HCT116 (cell line): Measurements from ENCODE around the gene CMTM6. TPM values are rescaled to one million over a fixed set of nuclear protein-coding genes. Genes with fewer than 3 reads are reported as not detected.

Experiments
- ATAC-seq: fragments of 200-7000 bp; cut with Tn5 transposase; 2 replicates; pipeline ENCODE4 v1.9.1; 2020; ENCODE audit warnings: mild to moderate bottlenecking, moderate library complexity
- BruUV-seq: library from RNA; stranded (reverse); fragments of 400-500 nt; replicated peaks from 2 replicates; lab custom pipeline; 2021; lab: Mats Ljungman, UMichigan
- CTCF ChIA-PET: fragments of 300-600 bp; sonication (Branson Sonifier 250); formaldehyde crosslinking; loops from one replicate; lab custom pipeline; 2021; ENCODE audit warnings: antibody characterized with exemption; lab: Charles Lee
- POLR2A ChIA-PET: fragments of 300-600, 350-600 bp; sonication (Branson Sonifier 250); formaldehyde crosslinking; loops from one replicate; lab custom pipeline; 2021; ENCODE audit warnings: antibody characterized with exemption; lab: Charles Lee
- RAD21 ChIA-PET, 2 experiments: fragments of 300-600 bp; sonication (Branson Sonifier 250); formaldehyde crosslinking; loops; one replicate each; lab custom pipeline; 2023; ENCODE audit warnings: low total read pairs in 2 of 2; ENCODE audit not compliant: uncharacterized antibody in 2 of 2, unreplicated experiment in 2 of 2, low non-redundant PET in 1 of 2; lab: Charles Lee
- DNase-seq: peaks from one replicate; pipeline ENCODE4 v3.0.0-alpha.2; 2010; ENCODE audit warnings: low read depth, low spot score
- H2AFZ ChIP-seq: fragments of 200-600 bp; shearing (Covaris generic), sonication (generic); 2 replicates; pipeline ENCODE4 v1.6.1; 2017; ENCODE audit warnings: low read depth, mixed run types, mixed read lengths, antibody characterized with exemption, low read length; ENCODE audit not compliant: poor library complexity, severe bottlenecking
- H3K27ac ChIP-seq: 2 replicates; pipeline ENCODE4 v1.5.1; 2012; ENCODE audit warnings: low read depth, low read length
- H3K27me3 ChIP-seq: fragments of 200-600 bp; sonication (generic); 2 replicates; pipeline ENCODE4 v1.6.1; 2016; ENCODE audit warnings: mixed run types, low read length, mixed read lengths; ENCODE audit not compliant: insufficient read depth
- H3K36me3 ChIP-seq, 2 experiments: fragments of 200-500 bp in 1 of 2; fragments of 200-600 bp in 1 of 2; sonication (Bioruptor generic) in 1 of 2; sonication (generic) in 1 of 2; 2 replicates each; pipeline versions ENCODE4 v1.5.1 to v1.6.1; 2014 to 2016; ENCODE audit warnings: low read length in 2 of 2, inconsistent platforms in 1 of 2, mixed read lengths in 1 of 2, mixed run types in 1 of 2; ENCODE audit not compliant: insufficient read depth in 2 of 2, control insufficient read depth in 1 of 2
- H3K4me1 ChIP-seq, 2 experiments: fragments of 200-600 bp in 1 of 2; sonication (generic) in 1 of 2; 2 replicates each; pipeline versions ENCODE4 v1.5.1 to v1.6.1; 2012 to 2017; ENCODE audit warnings: low read length in 2 of 2, inconsistent platforms in 1 of 2, mild to moderate bottlenecking in 1 of 2, mixed read lengths in 1 of 2, mixed run types in 1 of 2, moderate library complexity in 1 of 2; ENCODE audit not compliant: insufficient read depth in 2 of 2, control insufficient read depth in 1 of 2
- H3K4me2 ChIP-seq: fragments of 200-600 bp; sonication (generic); 2 replicates; pipeline ENCODE4 v1.6.1; 2017; ENCODE audit warnings: mixed run types, low read length, mixed read lengths
- H3K4me3 ChIP-seq, 2 experiments: fragments of 200-600 bp in 1 of 2; sonication (generic) in 1 of 2; replicated peaks in 1 of 2; 2 replicates each; pipeline ENCODE4 v1.5.1; 2011 to 2016; ENCODE audit warnings: low read length in 2 of 2, control low read depth in 1 of 2, low read depth in 1 of 2, mild to moderate bottlenecking in 1 of 2, mixed read lengths in 1 of 2, mixed run types in 1 of 2
- H3K79me2 ChIP-seq: fragments of 200-600 bp; sonication (generic); 2 replicates; pipeline ENCODE4 v1.6.1; 2017; ENCODE audit warnings: mild to moderate bottlenecking, mixed run types, low read length, moderate library complexity, mixed read lengths; ENCODE audit not compliant: insufficient read depth
- H3K9ac ChIP-seq: fragments of 200-600 bp; sonication (generic); 2 replicates; pipeline ENCODE4 v1.6.1; 2016; ENCODE audit warnings: low read length, mixed read lengths
- H3K9me2 ChIP-seq: fragments of 200-600 bp; sonication (generic), shearing (Covaris generic); 2 replicates; pipeline ENCODE4 v1.6.1; 2017; ENCODE audit warnings: mixed run types, mild to moderate bottlenecking, moderate library complexity; ENCODE audit not compliant: insufficient read depth
- H3K9me3 ChIP-seq, 2 experiments: fragments of 200-500 bp in 1 of 2; fragments of 200-600 bp in 1 of 2; sonication (Bioruptor generic) in 1 of 2; sonication (generic) in 1 of 2; 2 replicates each; pipeline ENCODE4 v1.6.1; 2014 to 2017; ENCODE audit warnings: low read length in 2 of 2, mixed read lengths in 2 of 2, inconsistent platforms in 1 of 2, low read depth in 1 of 2, mild to moderate bottlenecking in 1 of 2, mixed run types in 1 of 2, moderate library complexity in 1 of 2; ENCODE audit not compliant: control insufficient read depth in 1 of 2, insufficient read depth in 1 of 2
- H4K20me1 ChIP-seq: fragments of 200-600 bp; sonication (generic), shearing (Covaris generic); 2 replicates; pipeline ENCODE4 v1.6.1; 2017; ENCODE audit warnings: mixed run types, mild to moderate bottlenecking, moderate library complexity; ENCODE audit not compliant: insufficient read depth
- CBX3 ChIP-seq: IDR thresholded peaks from 2 replicates; pipeline ENCODE4 v1.6.1; 2012; ENCODE audit warnings: low read depth
- CEBPB ChIP-seq: IDR thresholded peaks from 2 replicates; pipeline ENCODE4 v1.6.1; 2012; ENCODE audit warnings: low read depth
- EGR1 ChIP-seq: IDR thresholded peaks from 2 replicates; pipeline ENCODE4 v1.6.1; 2012; ENCODE audit warnings: low read depth
- ELF1 ChIP-seq: IDR thresholded peaks from 2 replicates; pipeline ENCODE4 v1.6.1; 2012; ENCODE audit warnings: low read depth, borderline replicate concordance
- EZH2phosphoT487 ChIP-seq: fragments of 200-600 bp; IDR thresholded peaks from 2 replicates; pipeline ENCODE4 v1.6.1; 2018; ENCODE audit warnings: antibody characterized with exemption, borderline replicate concordance
- FOSL1 ChIP-seq: IDR thresholded peaks from 2 replicates; pipeline ENCODE4 v1.6.1; 2012; ENCODE audit warnings: low read depth
- POLR2A ChIP-seq: IDR thresholded peaks from 2 replicates; pipeline ENCODE4 v1.7.0; 2011; ENCODE audit warnings: borderline replicate concordance; ENCODE audit not compliant: insufficient read depth, insufficient read length; ENCODE audit errors: extremely low read depth
- RAD21 ChIP-seq: IDR thresholded peaks from 2 replicates; pipeline ENCODE4 v1.6.1; 2012; ENCODE audit warnings: low read depth, mild to moderate bottlenecking
- SIN3A ChIP-seq: IDR thresholded peaks from 2 replicates; pipeline ENCODE4 v1.6.1; 2012; ENCODE audit warnings: low read depth
- SP1 ChIP-seq: IDR thresholded peaks from 2 replicates; pipeline ENCODE4 v1.6.1; 2012; ENCODE audit warnings: low read depth
- SRF ChIP-seq: IDR thresholded peaks from 2 replicates; pipeline ENCODE4 v1.6.1; 2012; ENCODE audit warnings: low read depth
- TCF7L2 ChIP-seq: IDR thresholded peaks from 2 replicates; pipeline ENCODE4 v1.7.0; 2011; ENCODE audit warnings: borderline replicate concordance, inconsistent platforms; ENCODE audit not compliant: insufficient read depth, insufficient read length; ENCODE audit errors: extremely low read depth
- YY1 ChIP-seq: IDR thresholded peaks from 2 replicates; pipeline ENCODE4 v1.6.1; 2011; ENCODE audit warnings: low read length, low read depth, moderate library complexity, mild to moderate bottlenecking; ENCODE audit not compliant: insufficient replicate concordance; ENCODE audit errors: extremely low read depth
- intact Hi-C: fragments of 100-400 bp; cut with micrococcal nuclease; formaldehyde crosslinking; loops from 2 replicates; pipeline ENCODE4 v1.10.0; 2022
- total RNA-seq: library from RNA; stranded (reverse); gene quantifications from one replicate; pipeline ENCODE4 v1.2.1, GENCODE V29; 2021; ENCODE audit not compliant: unreplicated experiment
- TF ChIP-seq, protein P1 (sequence below): IDR thresholded peaks from 2 replicates; pipeline ENCODE4 v1.6.1; 2011; ENCODE audit warnings: mild to moderate bottlenecking, low read length, moderate library complexity; ENCODE audit not compliant: insufficient replicate concordance; ENCODE audit errors: extremely low read depth
- TF ChIP-seq, protein P2 (sequence below), 3 experiments: fragments of 200-600 bp in 1 of 3; sonication (generic) in 1 of 3; IDR thresholded peaks in 2 of 3; conservative IDR thresholded peaks in 1 of 3; 2 replicates each; pipeline ENCODE4 v1.5.1; 2012 to 2017; ENCODE audit warnings: low read depth in 2 of 3, low read length in 2 of 3, antibody characterized with exemption in 1 of 3, borderline replicate concordance in 1 of 3, control low read depth in 1 of 3, mild to moderate bottlenecking in 1 of 3, mixed read lengths in 1 of 3, mixed run types in 1 of 3, moderate library complexity in 1 of 3; ENCODE audit not compliant: insufficient read depth in 1 of 3
- TF ChIP-seq, protein P3 (sequence below): IDR thresholded peaks from 2 replicates; pipeline ENCODE4 v1.6.1; 2012

Gene CMTM6
- total RNA-seq, 1 experiment from 2014 or later = 41.1 TPM

DNA sequence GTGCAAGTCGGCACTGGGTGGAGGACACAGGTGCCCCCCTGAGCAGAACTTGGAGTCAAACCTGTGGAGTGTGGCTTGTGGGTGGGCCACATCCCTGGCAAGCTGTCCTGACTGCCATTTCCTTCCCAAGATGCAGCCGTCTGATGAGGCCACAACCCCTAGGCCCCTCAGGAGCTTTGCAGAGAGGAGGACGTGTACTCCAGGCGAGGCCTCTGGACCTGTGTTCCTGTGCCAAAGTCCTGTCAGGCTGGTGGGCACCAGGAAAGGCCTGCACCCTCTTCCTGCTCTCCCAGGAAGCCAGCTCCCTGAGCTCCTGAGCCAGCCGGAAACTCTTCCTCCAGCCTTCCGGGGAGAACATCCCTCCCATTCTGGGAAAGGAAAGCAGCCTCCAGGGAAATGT lies 48.5 kb downstream of the CMTM6 start (continued):
- TF ChIP-seq, protein P1, sequence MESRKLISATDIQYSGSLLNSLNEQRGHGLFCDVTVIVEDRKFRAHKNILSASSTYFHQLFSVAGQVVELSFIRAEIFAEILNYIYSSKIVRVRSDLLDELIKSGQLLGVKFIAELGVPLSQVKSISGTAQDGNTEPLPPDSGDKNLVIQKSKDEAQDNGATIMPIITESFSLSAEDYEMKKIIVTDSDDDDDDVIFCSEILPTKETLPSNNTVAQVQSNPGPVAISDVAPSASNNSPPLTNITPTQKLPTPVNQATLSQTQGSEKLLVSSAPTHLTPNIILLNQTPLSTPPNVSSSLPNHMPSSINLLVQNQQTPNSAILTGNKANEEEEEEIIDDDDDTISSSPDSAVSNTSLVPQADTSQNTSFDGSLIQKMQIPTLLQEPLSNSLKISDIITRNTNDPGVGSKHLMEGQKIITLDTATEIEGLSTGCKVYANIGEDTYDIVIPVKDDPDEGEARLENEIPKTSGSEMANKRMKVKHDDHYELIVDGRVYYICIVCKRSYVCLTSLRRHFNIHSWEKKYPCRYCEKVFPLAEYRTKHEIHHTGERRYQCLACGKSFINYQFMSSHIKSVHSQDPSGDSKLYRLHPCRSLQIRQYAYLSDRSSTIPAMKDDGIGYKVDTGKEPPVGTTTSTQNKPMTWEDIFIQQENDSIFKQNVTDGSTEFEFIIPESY = no peak
- TF ChIP-seq SIN3A (no peak), CBX3 (no peak), FOSL1 (no peak), POLR2A (no peak), SRF (no peak)
- TF ChIP-seq, protein P2, sequence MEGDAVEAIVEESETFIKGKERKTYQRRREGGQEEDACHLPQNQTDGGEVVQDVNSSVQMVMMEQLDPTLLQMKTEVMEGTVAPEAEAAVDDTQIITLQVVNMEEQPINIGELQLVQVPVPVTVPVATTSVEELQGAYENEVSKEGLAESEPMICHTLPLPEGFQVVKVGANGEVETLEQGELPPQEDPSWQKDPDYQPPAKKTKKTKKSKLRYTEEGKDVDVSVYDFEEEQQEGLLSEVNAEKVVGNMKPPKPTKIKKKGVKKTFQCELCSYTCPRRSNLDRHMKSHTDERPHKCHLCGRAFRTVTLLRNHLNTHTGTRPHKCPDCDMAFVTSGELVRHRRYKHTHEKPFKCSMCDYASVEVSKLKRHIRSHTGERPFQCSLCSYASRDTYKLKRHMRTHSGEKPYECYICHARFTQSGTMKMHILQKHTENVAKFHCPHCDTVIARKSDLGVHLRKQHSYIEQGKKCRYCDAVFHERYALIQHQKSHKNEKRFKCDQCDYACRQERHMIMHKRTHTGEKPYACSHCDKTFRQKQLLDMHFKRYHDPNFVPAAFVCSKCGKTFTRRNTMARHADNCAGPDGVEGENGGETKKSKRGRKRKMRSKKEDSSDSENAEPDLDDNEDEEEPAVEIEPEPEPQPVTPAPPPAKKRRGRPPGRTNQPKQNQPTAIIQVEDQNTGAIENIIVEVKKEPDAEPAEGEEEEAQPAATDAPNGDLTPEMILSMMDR (IDR thresholded peaks at IDR 0.05 in 2 of 3, conservative IDR thresholded peaks at IDR 0.05 in 1 of 3; ENCODE audit: borderline replicate concordance in 1 of 3, insufficient read depth in 1 of 3, low read depth in 2 of 3, low read length in 2 of 3) = no peak

DNA sequence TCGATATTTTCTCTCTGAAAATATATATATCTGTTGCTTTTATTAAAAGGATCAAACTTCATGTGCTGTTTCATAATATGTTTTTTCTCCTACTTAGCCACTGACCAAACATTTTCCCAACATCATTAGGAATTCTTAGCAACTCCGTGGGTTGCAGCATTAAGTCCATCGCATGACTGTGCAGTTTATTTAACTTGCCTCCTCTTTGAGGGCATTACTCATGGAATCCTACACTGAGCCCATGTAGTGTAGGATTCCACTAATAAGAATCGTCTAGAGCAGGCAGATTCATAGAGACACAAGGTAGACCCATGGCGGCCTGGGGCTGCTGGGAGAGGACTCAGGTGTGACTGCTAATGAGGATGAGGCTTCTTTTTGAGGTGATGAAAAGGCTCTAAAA lies 49.3 kb downstream of the CMTM6 start:
- no peaks in the 10 kb centered on the region for H3K9me3 ChIP-seq
- H3K79me2 ChIP-seq = peaks cover 45% of the 10 kb centered on the region; the same call in 1 of the 2 replicates
- H3K9me2 ChIP-seq = no peaks in the 10 kb centered on the region
- peaks cover 3 to 34% of the 10 kb centered on the region in 2 experiments; a peak in 2 of 4 replicates for H3K36me3 ChIP-seq
- H2AFZ ChIP-seq = no peak overlapping the region
- H3K4me2 ChIP-seq = no peak overlapping the region
- ATAC-seq (no peak), DNase-seq (no peak)
- ChIA-PET CTCF (interaction anchor here (1.1 kb wide), 1 partner anchor 15 kb away, joined by 3 read pairs; no protein-coding TSS in a partner anchor), POLR2A (no interaction called here), RAD21 (no interaction called here)
- H3K9ac ChIP-seq = no peak overlapping the region
- no TSS peak for BruUV-seq
- intact Hi-C loops = no loop called here
- H3K27ac ChIP-seq = no peak overlapping the region
- no peak overlapping the region for H3K4me3 ChIP-seq
- H3K4me1 ChIP-seq = no peaks in the 10 kb centered on the region
- H4K20me1 ChIP-seq = no peaks in the 10 kb centered on the region
- H3K27me3 ChIP-seq = no peaks in the 10 kb centered on the region
- TF ChIP-seq EGR1 (no peak), EZH2phosphoT487 (no peak), CEBPB (no peak), SRF (no peak), ELF1 (no peak), POLR2A (no peak), YY1 (no peak), TCF7L2 (no peak), SP1 (no peak), RAD21 (no peak), SIN3A (no peak), CBX3 (no peak)
- TF ChIP-seq, protein P3, sequence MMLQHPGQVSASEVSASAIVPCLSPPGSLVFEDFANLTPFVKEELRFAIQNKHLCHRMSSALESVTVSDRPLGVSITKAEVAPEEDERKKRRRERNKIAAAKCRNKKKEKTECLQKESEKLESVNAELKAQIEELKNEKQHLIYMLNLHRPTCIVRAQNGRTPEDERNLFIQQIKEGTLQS = no peak
- TF ChIP-seq, protein P2 (IDR thresholded peaks at IDR 0.05 in 2 of 3, conservative IDR thresholded peaks at IDR 0.05 in 1 of 3; ENCODE audit: borderline replicate concordance in 1 of 3, insufficient read depth in 1 of 3, low read depth in 2 of 3, low read length in 2 of 3) = no peak
